A204.1 (cell line): ENCODE measurements around the gene HIPK1.

Experiments
- FAIRE-seq: peaks from 2 replicates; lab custom pipeline; 2012; peaks lifted over from hg19 to GRCh38; lab: Jason Lieb, UNC

Gene HIPK1

GRCh38 chr1:113913887-113914664, 15.0 kb upstream of the HIPK1 start:
- peak; percentile 54 for FAIRE-seq

GRCh38 chr1:113916974-113917373, 12.2 kb upstream of the HIPK1 start:
- FAIRE-seq: no peak

- FAIRE-seq: no peak
These were observed 11.6 kb upstream of the HIPK1 start for GRCh38 chr1:113917400-113918082.

GRCh38 chr1:113918243-113918642, 10.9 kb upstream of the HIPK1 start:
- no peak for FAIRE-seq

GRCh38 chr1:113922957-113923356, 6.2 kb upstream of the HIPK1 start:
- no peak for FAIRE-seq

GRCh38 chr1:113924473-113924872, 4.7 kb upstream of the HIPK1 start:
- no peak for FAIRE-seq

- FAIRE-seq: no peak
These were observed 765 bp upstream of the HIPK1 start for GRCh38 chr1:113928187-113928930.

- FAIRE-seq: no peak
These were observed 800 bp downstream of the HIPK1 start for GRCh38 chr1:113929750-113930498.

- no peak for FAIRE-seq
These were observed 1.5 kb downstream of the HIPK1 start for GRCh38 chr1:113930499-113931161.

GRCh38 chr1:113931451-113931851, 2.3 kb downstream of the HIPK1 start:
- FAIRE-seq: no peak

- no peak for FAIRE-seq
These were observed 4.9 kb downstream of the HIPK1 start for GRCh38 chr1:113934006-113934405.

- no peak for FAIRE-seq
These were observed 5.5 kb downstream of the HIPK1 start for GRCh38 chr1:113934511-113935055.

GRCh38 chr1:113935176-113935575, 6.1 kb downstream of the HIPK1 start:
- FAIRE-seq: no peak

- FAIRE-seq: no peak
These were observed 6.8 kb downstream of the HIPK1 start for GRCh38 chr1:113935970-113936369.

GRCh38 chr1:113937146-113937545, 8.0 kb downstream of the HIPK1 start:
- no peak for FAIRE-seq

GRCh38 chr1:113938192-113938591, 9.1 kb downstream of the HIPK1 start:
- no peak for FAIRE-seq

- FAIRE-seq: no peak
These were observed 11.5 kb downstream of the HIPK1 start for GRCh38 chr1:113940365-113941244.

- no peak for FAIRE-seq
These were observed 12.1 kb downstream of the HIPK1 start for GRCh38 chr1:113941245-113941559.

- no peak for FAIRE-seq
These were observed 13.4 kb downstream of the HIPK1 start for GRCh38 chr1:113942527-113942926.

- FAIRE-seq: no peak
These were observed 14.1 kb downstream of the HIPK1 start for GRCh38 chr1:113943028-113943811.
